GM19099 (cell line): Measurements from ENCODE around the gene TMED3.

Experiments
- POLR2A ChIP-seq: IDR thresholded peaks from 3 replicates; pipeline ENCODE4 v1.6.1; 2011; ENCODE audit warnings: low read depth; ENCODE audit not compliant: insufficient read length; ENCODE audit errors: extremely low read depth

The TMED3 gene

DNA sequence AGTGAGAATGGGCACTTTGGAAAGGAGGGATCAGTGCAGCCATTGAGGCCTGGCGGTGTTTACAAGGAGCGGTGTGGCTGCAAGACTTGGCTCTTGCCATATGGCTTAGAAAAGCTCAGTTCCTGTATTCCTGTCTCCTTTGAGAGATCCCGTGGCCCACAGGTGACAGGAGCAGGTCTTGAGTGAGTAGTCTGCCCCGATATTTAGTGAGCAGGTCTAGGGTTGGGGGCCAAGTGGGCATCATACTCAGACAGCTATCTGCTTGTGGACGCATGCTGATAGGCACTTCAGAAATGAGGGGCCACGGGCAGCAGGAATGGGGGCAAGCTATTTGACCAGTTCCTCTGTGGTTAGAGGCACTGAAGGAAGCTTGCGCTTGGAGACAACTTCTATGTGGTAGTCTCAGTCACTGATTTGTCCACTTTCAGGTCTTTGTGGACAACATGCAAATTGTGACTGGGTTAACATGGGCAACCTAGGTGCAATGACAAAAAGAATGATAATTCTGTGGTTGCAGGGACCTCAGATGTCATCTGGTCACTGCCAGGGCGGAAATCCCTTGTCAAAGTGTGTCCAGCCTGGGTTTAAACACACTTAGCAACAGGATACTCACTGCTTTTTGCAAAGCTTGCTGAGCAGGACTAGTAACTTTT is 1.1 kb downstream of the TMED3 start:
- no peak for TF ChIP-seq POLR2A

DNA sequence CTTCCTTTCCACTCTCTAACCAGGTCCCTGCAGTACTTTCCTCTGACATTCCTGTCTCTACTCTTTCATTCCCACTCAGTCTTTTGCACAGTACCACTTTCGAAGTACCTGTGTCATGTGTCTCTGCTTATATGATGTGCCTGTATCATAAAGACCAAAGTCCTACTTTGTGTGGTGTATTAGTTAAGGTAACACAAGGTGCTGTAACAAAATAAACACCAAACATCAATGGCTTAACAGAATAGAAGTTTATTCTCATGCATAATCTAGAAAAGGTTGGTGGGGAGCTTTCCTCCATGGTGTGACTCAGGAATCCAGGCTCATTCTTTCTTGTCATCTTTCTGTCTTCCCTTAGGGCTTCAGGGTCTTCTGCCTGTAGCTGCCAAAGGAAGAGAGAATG is 3.3 kb downstream of the TMED3 start:
- TF ChIP-seq POLR2A = no peak

DNA sequence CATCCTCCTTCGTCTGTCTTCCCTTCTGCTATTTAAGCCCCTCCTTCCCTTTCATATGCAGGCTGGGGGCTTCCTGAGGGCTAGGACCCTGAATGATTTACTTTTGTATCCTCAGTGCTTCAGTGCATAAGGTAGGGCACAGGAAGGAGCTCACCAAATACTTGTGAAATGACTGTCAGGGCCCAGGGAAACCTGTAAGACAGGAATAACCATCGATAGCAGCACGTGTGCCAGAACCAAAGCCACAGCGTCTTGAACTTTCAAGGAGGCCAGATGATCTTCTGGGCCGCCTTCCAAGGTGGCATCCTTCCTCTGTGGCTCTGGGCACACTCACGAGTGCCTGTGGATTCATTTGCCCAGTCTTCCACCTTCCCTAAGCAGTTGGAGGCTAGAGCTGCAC is 3.9 kb downstream of the TMED3 start:
- TF ChIP-seq POLR2A = no peak

DNA sequence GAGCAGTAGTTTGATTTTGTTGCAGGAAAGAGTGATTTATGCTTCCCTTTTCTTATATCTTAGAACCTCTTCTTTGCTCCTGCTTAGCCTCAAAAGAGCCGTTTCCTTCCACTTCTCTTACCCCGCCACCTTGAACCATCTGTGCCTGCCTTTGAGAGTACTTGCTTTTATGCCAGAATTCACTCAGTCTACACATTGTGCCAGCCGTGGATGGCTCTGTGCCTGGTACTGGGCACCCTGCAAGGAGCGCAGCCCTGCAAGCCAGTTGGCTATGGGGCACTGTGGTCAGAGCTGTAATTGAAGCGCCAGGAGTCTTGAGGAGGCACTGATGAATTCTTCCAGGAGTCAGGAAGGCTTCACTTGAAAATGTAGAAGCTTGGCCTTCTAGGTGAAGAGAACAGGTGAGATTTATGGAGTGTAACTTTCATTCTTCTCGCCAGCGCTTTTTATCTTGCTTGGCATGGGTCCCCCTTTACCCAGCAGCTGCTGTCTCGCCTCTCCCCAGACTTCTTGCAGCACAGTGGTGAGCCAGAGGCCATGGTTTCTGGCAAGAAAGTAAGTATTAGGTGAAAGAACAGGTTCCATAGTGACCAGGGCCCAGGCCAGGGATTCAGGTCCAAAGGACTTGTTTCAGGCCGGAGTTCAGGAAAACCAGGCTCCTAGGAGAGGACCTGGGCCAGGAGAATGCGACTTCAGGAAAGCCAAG is 4.9 kb downstream of the TMED3 start:
- TF ChIP-seq POLR2A = no peak

DNA sequence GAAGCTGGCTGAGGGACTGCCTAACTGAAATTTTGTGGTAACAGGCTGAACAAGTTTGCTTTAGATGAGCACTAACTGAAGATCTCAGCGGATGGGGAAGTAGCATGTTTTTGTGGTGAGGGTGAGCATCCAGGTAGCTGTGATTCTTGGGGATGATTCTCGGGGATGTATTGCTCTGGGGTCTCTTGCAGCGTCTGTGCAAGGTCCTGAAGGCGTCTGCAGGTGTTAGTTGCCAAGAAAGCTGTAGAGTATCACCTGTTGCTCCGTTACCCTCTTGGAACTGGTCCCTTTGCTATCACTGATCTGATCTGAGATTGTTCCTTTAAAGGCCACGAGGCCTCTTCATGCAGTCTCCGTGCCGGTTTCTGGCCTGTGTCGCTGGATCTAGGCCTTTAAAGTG is 6.0 kb downstream of the TMED3 start:
- TF ChIP-seq POLR2A = no peak

DNA sequence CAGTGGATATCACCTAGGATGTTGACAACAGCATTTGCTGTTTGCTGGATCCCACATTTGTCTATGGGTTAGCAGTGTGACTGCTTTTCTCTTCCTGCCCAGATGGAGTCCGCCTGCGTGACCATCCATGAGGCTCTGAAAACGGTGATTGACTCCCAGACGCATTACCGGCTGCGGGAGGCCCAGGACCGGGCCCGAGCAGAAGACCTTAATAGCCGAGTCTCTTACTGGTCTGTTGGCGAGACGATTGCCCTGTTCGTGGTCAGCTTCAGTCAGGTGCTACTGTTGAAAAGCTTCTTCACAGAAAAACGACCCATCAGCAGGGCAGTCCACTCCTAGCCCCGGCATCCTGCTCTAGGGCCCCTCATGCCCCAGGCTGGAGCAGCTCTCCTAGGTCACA is 11.0 kb downstream of the TMED3 start:
- TF ChIP-seq POLR2A = no peak

DNA sequence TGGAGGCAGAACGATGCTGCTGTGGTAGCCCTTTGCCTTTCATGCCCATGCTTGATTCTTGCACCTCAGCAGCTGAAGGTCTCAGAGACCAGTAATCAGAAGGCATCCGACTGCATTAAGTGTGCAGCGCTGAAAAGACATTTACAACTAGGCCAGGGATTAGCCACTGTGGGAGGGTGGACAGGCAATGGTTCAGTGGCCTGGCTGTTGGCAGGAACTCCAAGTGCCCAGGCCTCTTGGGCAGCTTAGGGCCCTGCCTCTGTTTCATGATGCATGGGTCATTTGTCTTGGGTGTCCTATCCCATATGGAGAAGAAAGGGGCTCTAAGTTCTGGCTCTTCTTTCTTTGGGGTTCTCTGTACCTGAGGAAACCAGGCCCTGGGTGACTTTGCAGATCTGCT is 11.4 kb downstream of the TMED3 start:
- TF ChIP-seq POLR2A = no peak

DNA sequence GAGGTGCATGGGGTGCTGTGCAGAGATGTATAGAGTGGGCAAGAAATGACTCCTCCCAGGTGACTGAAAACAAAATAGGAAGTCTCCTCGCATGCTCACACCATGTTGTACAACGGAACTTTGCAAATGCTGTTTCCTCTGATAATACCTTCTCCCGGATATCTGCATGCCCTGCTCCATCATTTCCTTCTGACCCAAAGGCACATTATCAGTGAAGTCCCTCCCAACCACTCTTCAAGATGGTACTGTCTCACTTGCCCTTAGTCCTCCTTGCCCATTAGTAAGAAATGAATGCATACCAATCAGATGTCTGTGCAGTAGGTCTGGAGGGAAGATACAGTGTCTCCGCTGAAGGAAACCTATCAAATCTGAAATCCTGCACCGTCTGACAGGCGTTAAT is 12.0 kb downstream of the TMED3 start:
- no peak for TF ChIP-seq POLR2A

DNA sequence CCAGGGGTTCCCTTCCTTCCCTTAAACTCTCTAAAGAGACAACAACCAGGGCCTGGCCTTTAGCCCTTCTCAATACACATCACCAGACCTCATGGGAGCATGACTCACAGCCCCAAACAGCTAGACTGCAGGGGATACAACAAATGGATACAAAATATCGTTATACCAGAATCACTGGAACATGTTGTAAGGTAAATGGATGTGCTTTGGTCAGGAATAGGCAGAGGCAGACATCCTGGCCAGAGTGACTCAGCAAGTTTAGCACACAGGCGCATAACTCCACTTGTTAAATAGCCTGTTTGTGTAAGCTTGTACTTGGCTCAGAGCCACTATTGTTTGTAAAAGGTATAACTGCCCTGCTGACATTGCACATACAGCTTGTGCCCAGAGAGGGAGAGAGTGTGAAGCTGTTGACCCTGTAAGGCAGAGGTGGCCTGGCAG is 18.3 kb downstream of the TMED3 start:
- TF ChIP-seq POLR2A = no peak

DNA sequence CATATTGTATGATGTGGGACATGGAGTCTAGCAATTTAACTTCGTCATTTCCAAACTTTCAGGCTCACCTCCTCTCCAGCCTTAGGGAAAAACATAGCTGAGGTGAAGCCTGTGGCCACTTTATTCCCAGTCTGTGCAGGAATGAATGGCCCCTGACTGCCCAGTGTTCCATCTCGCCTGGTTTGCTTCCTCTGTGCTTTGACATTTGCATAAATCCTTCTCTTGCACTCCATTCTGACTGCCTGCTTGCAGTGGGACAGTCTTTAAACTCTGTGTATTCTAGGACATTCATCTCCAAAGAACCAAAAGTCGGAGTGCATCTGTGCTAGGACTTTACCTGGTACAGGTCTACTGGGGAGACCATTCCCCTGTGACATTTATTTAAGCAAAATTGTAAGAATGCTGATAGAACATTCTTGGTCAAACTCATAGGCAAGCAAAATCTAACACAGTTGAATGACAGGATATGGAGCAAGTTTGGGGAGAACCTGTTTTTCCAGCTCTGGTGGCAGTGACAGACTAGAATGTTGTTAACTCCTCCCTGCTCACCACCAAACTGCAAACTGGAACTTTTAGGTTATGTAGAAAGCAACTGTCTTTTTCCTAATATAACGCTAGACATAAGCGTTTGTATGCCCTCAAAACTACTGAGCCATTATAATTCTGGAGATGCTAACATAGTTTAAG is 22.1 kb downstream of the TMED3 start:
- TF ChIP-seq POLR2A = no peak

DNA sequence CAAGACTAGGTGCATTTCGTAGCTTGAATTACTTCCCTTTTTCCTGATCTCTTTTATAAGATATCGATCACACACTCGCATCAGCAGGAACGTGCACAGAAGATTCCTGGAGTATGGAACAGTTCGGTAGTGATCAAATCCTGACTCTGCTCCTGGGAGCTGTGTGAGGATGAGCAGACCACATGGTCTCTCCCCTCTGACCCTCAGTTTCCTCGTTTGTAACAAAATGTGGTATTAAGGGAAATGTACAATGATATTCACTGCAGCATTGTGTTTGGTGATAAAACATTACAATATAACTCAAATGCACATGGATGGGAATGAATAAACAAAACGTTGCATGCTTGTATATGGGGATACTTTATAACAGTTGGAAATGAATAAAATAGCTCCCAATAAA is 26.7 kb downstream of the TMED3 start:
- no peak for TF ChIP-seq POLR2A

DNA sequence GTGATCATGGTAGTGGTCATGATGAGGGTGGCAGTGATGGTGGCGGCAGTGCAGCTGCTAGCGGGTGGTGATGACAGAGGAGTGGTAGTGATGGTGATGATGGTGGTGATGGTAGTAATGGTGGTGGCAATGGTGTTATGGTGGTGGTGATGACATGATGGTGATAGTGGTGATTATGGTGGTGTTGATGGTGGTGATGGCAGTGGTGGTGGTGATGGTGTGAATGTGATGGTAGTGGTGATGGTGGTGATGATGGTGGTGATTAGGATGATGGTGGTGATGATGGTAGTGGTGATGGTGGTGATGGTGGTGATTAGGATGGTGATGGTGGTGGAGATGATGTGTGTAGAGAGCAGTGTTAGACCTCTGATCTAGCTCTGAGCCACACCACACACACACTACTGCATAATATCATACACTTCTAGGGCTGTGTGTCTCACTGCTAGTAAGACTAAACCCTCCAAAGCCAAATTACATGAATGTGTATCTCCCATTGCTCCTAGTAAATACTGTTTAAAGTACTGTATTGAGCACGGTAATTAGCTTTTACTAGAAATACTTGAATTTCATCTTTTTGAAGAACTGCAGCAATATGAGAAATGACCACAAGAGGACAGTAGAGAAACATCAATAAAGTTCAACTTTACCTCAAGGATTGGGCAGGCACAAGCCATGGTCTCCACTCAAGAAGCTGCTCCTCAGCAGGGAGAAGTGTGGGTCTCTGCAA is 28.8 kb downstream of the TMED3 start:
- TF ChIP-seq POLR2A = no peak

DNA sequence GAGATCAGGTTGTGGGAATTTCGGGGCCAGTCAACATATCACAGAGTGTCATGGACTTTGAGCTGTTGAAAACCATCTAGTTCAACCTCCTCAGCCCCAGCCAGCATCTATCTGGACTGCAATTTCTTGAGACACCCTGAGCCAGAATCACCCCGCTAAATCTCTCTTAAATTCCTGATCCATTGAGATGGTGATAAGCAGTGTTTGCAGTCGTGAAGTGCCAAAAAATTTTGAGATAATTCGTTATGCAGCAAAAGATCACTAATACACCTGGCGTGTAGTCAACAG is 29.3 kb downstream of the TMED3 start:
- no peak for TF ChIP-seq POLR2A

DNA sequence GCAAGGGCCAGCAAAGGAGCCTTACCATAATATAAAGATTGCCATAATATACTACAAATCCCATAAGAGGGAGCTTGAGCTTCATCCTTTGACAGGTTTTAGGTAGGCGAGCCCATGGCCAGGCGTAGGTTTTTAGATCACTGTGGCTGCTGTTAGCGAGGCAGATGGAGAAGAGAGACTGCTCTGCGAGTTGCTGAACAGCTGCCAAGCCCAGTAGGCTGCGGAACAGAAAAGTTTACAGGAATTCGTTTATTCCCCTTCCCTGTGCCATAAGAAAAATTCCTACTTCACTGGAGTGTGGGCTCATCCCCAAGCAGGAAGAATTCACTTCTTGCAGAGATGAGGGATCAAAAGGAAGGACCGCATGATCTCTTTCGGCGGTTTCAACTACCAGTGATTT is 30.5 kb downstream of the TMED3 start:
- TF ChIP-seq POLR2A = no peak

DNA sequence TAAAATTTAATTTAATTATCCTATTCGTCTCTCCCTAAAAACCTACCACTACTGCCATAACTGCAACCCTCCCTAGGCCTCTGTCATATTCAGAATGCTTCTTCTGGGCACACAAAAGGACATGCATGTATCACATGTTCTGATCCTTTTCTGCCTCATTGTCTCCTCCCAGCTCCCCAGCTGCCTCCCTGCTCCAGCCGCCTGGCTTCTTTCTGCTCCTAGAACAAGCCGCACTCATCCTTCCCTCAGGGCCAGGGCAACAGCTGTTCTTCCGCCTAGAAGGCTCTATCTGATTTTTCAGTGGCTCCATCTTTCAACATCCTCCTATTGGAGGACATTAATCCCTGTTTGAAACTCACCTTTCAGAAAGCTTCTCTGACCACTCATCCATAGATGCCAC is 38.6 kb downstream of the TMED3 start:
- TF ChIP-seq POLR2A = no peak

DNA sequence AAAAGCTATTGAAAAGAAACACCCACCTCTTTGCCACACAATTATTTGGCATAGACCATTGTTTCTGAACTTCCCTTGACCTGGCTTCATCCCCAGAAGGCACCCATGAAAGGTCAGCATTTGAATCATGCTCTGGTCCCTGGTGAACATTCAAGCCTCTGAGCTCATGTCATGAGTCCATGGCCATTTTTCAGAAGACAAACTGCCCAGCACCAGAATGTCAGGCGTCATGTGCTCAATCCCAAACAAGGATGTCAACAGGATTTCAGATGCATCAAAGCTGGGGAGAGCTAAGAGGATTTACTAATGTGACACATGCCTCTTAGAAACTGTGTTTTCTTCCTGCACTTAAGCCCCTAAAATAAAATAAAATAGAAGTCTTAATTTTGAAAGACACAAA is 41.3 kb downstream of the TMED3 start:
- no peak for TF ChIP-seq POLR2A
